HCT116 (cell line): ENCODE data around the gene PCDHGA3.

Experiments
- ATF3 ChIP-seq: IDR thresholded peaks from 2 replicates; pipeline ENCODE4 v1.6.1; 2012
- CTCF ChIP-seq, 3 experiments: fragments of 200-600 bp in 1 of 3; sonication (generic) in 1 of 3; IDR thresholded peaks in 2 of 3; conservative IDR thresholded peaks in 1 of 3; 2 replicates each; pipeline ENCODE4 v1.5.1; 2012 to 2017; ENCODE audit warnings: low read depth in 2 of 3, low read length in 2 of 3, antibody characterized with exemption in 1 of 3, borderline replicate concordance in 1 of 3, control low read depth in 1 of 3, mild to moderate bottlenecking in 1 of 3, mixed read lengths in 1 of 3, mixed run types in 1 of 3, moderate library complexity in 1 of 3; ENCODE audit not compliant: insufficient read depth in 1 of 3
- EGR1 ChIP-seq: IDR thresholded peaks from 2 replicates; pipeline ENCODE4 v1.6.1; 2012; ENCODE audit warnings: low read depth
- EZH2 ChIP-seq: fragments of 200-600 bp; sonication (generic); IDR thresholded peaks from 2 replicates; pipeline ENCODE4 v1.6.1; 2017; ENCODE audit warnings: antibody characterized with exemption, mixed run types
- MAX ChIP-seq: IDR thresholded peaks from 2 replicates; pipeline ENCODE4 v1.6.1; 2012
- POLR2A ChIP-seq: IDR thresholded peaks from 2 replicates; pipeline ENCODE4 v1.7.0; 2011; ENCODE audit warnings: borderline replicate concordance; ENCODE audit not compliant: insufficient read depth, insufficient read length; ENCODE audit errors: extremely low read depth
- POLR2AphosphoS5 ChIP-seq: IDR thresholded peaks from 2 replicates; pipeline ENCODE4 v1.6.1; 2011; ENCODE audit warnings: mild to moderate bottlenecking, low read depth, low read length, moderate library complexity
- SRF ChIP-seq: IDR thresholded peaks from 2 replicates; pipeline ENCODE4 v1.6.1; 2012; ENCODE audit warnings: low read depth
- YY1 ChIP-seq: IDR thresholded peaks from 2 replicates; pipeline ENCODE4 v1.6.1; 2011; ENCODE audit warnings: low read length, low read depth, moderate library complexity, mild to moderate bottlenecking; ENCODE audit not compliant: insufficient replicate concordance; ENCODE audit errors: extremely low read depth

GRCh38 chr5:141313711-141314110, 29.9 kb upstream of the PCDHGA3 start:
- no peak for TF ChIP-seq POLR2A
- no peak for TF ChIP-seq MAX
- no peak for TF ChIP-seq CTCF (IDR thresholded peaks at IDR 0.05 in 2 of 3, conservative IDR thresholded peaks at IDR 0.05 in 1 of 3; ENCODE audit: borderline replicate concordance in 1 of 3, insufficient read depth in 1 of 3, low read depth in 2 of 3, low read length in 2 of 3)
- TF ChIP-seq EGR1, result no peak
- TF ChIP-seq YY1, result no peak
- no peak for TF ChIP-seq EZH2
- no peak for TF ChIP-seq POLR2AphosphoS5
- TF ChIP-seq ATF3, result no peak
- no peak for TF ChIP-seq SRF
